ENCODE data around the gene C20orf144. TPM values are rescaled to one million over a fixed set of nuclear protein-coding genes. Genes with fewer than 3 reads are reported as not detected.

C20orf144 gene
- total RNA-seq, 1 donor from 2014 or later, result not detected

DNA sequence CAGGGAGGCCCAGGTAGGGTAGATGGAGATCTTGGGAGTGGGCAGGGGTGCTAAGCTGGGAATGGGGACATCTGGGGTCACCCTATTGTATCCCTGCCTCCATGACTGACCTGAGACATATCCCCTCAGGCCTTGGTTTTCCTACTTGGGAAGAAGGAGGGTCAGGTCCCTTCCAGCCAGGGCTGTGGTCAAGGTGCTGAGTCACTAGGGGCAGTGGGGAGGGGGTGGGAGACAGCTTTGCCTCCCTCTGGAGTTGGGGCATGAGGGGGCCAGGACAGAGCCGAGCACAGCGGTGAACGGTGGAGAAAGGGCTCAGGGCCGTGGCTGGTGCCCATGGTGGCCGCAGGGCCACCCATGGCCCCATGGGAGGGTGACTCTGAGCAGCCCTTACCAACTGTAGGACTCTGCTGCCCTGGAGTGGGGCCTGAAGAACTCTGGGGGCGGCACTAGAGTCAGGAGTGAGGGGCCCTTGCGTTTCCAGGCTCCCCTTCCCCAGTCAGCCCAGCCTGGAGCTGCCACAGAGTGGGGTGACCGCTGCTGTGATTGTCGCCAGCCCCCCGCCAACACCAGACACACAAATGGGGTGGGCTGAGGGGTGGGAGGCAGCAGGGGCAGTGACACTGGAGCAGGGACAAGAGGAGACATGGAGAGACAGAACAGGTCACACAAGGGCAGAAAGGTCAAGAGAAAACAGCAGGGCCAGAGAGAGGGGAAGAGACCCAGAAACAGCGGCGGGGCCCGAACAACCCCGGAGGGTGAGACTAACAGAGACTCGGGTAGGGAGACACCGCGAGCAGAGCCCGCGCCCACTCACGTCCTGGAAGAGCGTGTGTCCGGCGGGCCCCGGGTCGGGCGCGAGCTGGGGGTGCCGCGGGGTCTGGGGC, 11.5 kb downstream of the C20orf144 start:
- ATAC-seq, result peak; percentile 2
- DNase-seq, result no peak
- intact Hi-C loops (cut with micrococcal nuclease), result no loop called here

DNA sequence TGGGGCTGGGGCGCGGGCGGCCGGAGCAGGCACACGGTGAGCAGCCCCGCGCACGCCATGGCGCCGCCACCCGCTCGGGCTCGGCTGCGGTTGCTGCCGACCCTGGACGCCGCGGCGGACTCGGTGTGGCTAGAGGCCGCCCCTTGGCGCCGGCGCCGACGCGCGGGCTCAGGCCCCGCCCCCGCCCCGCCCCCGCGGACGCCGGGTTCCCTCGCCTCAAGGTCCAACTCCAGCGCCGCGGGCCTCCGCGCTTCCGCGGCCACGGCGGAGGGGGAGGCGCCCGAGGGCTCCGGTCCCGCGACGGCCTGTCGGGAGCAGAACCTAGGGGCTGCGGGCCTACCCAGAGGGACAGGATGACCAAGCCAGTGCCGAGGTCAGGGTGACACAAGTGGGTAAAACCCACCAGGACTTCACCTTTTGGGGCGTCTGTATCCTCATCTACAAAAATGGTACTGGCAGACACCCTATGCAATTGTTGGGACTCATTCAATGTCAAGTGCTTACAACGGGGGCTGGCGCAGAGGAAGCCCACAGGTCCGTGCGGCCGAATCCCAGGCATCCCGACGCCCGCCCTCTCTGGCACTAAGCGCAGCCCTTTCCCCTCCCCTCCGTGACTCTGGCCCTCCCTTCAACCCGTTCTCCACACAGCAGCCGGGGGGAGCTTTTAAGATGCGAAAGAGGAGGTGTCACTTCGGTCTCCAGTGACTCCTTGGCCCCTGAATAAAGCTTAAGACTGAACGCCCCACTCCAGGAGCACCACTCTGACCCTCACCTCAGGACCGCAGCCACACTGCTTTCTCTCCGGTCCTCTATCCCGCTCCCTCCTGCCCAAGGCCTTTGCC, 12.4 kb downstream of the C20orf144 start, which contains the start of gene NECAB3:
NECAB3 (minus strand) TSS at position 135 of the 842 bp plus-strand sequence; CDS start at position 59, 76 bp downstream.
- intact Hi-C loops (cut with micrococcal nuclease), result no loop called here
- DNase-seq (peak; percentile 94), ATAC-seq (peak; percentile 84)

DNA sequence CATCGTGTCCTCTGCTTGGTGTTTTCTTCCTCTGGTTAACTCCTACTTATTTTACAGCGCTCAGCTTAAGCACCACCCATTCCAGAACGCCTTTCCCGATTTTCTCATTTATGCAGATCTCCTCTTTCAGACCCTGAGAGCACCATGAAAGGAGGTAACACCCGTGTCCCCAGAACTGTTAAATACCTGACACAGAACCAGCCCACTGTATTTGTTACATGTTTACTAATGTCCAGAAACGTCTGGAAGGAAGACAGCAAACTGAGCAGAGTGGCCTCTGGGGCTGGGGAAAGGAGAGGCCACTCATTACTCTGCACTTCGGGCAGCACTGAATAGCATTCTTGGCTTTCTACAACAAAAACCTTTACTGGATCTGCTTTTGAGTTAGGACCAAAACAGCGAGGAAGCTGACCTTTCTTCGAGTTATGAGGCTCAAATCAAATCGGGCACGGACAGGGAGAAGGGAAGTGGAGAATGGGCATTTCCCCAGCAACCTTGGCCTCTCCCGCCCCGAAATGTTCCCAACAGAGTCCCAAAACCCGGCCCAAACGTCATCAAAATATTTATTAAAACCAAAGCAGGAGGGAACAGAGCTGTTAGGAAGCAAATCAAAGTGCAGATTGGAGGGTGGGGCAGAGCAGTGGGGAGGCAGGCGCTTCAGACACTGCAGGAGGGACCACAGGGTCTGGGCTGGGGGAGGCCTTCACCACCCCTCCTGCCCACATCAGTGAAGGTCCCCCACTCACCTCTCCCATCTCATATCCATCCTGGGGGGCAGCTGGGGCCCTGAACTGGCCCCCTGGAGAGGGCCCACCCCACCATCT, 13.2 kb downstream of the C20orf144 start:
- DNase-seq, result peak; percentile 50
- intact Hi-C loops (cut with micrococcal nuclease), result no loop called here
- ATAC-seq, result peak; percentile 2

DNA sequence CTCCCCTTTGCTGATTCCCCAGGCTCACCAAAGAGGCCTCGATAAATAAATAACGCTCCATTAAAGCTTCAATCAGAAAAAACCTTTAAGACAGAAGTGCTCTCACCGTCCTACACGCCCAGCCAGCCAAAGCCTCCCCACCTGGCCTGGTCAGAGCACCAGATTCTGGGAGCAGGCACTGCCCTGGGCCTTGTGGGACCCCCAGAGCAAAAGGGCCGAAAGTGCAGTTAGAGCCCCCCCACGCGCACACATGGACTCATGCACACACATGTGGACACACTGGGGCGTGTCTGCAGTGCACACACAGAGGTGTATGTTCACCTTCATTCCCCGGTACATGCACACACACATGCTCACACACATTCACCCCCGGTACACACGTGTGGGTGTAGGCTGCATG, 14.0 kb downstream of the C20orf144 start:
- DNase-seq (no peak), ATAC-seq (no peak)
- intact Hi-C loops (cut with micrococcal nuclease), result no loop called here

DNA sequence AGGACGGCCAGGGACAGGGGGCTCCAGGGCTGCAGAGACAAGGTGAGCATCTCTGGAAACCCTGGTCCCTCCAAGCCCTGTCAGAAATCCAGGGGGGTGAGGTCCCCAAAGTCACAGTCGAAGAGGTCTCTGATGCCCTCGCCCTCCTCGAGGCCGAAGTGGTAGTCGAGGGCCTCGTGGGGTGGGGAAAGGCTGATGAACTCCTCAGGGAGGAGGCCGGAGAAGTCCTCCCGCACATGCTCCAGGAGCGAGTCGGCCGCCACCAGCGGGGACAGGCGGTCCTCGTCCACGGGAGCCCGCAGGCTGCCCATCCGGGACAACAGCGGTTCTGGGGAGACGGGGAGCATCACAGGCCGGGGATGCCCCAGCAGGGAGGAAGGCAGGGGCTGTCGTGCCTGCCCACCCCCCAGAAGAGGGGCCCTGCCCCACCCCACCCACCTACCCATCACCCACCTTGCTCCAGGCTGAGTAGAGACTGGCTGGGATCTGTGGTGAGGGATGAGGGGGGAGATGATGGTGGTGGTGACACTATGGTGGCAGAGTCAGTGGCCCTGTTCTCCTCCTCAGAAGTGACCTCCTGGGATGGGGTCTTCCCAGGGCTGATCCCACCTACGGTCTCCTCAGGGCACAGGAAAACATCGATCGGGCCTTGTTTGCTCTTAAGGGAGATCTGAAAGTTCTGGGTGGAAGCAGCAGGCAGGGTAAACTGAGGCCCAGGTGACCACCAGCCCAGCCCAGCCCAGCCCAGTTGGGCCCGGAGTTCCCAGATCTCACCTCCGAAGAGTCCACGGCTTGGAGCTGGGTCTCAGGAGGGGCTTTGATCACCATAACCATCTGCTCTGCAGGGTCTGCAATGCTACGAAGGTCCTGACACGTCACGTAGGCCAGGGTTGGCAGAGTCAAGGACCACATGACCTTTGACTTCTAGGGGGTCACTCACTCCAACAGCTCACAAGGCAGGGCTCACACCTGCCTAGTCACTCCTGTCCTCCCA, 14.8 kb downstream of the C20orf144 start:
- ATAC-seq, result no peak
- intact Hi-C loops (cut with micrococcal nuclease), result no loop called here
- DNase-seq, result no peak

DNA sequence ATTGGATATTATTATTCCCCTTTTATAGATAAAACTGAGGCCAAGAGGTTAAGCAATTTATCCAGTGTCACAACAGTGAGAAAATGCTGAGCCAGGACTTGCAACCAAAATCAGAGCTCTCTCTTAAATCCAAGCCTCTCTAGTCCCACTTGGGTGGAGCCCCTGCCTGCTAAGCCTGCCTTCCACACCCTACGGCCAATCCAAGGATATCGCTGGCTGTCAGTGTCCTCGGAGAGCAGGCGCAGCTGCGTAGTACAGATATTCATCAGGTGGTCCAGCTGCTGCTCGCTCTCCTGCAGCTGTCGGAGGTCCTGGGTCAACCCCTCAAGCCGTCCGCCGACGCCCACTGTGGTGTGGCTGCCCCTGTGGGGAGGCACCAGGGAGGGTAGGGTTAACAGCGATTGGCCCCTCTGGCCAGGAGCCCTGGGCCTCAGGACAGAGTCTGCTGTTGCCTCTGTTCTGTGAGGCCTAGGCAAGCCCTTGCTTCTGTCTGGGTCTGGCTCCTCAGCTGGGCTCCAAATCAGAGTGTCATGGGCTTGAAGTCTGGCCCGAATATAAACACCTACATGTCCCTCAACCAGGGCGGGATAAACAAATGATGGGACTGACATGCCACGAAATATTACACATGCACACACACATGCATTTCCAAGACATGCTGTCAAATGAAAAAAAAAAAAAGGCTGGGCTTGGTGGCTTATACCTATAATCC, 16.0 kb downstream of the C20orf144 start:
- intact Hi-C loops (cut with micrococcal nuclease), result no loop called here
- ATAC-seq (peak; percentile 59), DNase-seq (peak; percentile 84)

DNA sequence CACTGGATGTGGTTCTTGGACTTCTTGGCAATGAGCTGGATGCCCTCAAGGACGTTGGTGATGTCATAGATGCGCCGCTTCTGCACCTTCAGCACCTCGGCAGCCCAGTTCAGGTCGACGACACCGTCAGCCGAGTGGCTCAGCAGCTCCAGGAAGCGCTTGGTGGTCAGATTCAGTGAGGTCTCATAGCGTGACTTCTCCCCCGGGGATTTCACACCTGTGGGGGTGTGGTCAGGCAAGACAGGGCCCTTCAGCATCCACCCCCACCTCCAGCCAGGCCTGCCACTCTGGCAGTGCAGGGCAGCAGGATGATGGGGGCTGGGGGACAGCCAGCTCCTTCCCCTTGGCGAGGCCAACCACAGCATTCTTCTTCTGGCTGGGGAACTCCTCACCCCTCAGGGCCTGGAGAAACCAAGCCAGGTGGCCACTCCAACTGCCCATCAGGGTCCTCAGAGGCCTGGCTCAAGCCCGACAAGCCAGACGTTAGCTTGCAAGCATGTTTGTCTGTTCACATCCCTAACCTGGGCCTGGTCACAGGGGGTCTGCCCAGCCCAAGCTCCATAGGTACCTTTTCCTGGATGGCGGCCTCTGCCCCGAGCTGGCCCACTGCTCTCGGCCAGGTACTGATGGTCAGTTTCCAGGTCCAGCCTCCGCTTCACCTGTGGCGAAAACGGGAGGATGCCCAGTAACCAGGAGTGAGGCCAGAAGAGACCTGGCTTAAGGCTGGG, 17.8 kb downstream of the C20orf144 start:
- DNase-seq (no peak), ATAC-seq (no peak)
- intact Hi-C loops (cut with micrococcal nuclease), result no loop called here

DNA sequence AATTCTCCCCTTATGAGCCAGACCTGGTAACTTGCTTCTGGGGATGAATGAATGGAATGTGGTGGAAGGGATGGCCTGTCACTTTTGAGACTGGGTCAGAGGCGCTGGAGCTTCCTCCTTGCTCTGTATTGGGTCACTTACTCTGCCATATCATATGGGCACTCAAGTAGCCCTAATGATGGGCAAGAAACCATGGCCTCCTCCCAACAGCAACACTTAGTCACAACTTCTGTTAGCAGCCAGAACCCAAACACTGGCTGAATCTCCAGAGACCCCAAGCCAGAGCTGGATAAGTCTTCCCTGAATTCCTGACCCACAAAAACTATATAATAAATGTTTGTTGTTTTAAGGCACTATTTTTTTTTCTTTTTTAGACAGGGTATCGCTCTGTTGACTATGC, 18.6 kb downstream of the C20orf144 start:
- intact Hi-C loops (cut with micrococcal nuclease), result no loop called here
- ATAC-seq, result no peak

DNA sequence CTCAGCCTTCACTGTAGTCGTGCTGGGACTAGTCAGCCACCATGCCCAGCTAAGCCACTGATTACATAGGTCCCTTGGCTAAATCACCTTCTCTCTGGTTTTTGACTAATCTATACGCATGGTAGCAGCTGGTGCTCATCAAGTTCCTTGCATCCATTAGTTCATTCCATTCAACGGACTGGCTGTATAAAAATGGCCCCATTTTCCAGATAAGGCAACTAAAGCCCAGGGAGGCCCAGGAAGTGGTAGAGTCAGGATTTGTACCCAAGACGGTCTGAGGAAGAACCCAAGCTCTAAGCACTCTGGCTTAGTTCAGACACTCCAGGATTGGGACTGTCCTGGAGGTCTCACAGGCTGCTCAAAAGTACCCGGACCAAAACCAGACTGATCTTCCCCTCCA, 19.2 kb downstream of the C20orf144 start:
- DNase-seq (no peak), ATAC-seq (no peak)
- intact Hi-C loops (cut with micrococcal nuclease), result no loop called here

More for the DNA sequence above, 18.6 kb downstream of the C20orf144 start:
- no peak for DNase-seq

DNA sequence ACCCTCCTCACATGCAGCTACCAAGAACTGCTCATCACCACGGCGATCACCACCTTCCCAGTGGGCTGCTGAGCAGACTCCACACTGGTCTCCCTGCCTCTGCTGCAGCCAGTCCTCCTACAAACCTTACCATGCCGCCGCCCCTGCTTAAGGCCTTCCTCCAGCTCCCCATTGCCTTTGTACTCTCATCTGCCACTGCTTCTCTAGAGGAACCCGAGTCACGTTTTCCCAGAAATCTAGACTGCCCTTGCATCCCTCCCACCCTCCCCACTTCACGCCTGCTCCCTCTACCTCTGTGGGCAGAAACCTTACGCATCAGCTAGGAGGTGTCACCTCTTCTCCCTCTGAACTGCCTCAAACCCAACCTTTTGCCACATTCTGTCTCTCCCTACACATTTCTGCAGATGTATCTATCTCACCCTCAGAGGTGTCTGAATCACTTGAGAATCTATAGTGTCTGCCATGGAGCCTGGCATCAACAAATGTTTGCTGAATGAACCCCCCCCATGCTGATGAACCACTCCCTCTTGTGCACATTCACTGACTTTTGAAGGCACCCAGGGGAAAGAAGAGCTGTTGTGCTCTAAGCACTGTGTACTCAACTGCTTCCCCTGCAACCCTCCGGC, 19.7 kb downstream of the C20orf144 start:
- intact Hi-C loops (cut with micrococcal nuclease), result no loop called here
- ATAC-seq, result no peak
- DNase-seq, result no peak

DNA sequence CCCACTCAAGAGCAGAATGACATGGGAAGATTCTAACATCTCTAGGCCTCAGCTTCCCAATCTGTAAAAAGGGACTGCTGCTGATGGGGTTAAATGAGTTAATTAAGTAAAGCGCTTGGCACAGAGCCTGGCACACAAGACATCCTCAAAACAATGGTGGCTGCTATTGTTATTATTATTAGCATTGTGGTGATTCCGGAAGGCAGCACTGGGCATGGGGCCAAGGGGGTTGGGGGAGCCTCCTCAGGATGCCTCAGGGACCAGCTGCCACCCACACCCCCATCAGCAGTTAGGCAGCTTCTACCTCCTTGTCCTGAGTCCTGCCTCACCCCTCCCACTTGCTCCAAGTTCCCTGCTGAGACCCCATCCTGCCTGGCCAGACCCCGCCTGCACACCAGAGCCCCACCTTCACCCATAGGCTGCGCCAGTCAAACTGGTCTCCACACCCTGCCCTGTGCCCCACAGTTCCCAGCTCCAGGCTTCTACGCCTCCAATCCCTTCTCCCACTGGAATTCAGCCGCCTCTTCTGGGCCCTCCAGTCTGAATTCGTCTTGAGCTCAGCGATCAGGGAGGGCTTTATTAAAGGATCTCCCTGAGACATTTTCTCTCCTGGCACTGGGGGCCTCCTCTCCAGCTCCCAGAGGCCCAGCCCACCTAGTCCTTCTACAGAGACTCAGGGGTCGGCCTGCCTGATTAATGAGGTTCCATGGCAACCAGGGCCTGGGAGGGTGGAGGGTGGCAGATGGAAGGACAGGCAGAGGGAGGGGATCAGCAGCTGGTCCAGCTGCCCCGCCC, 22.6 kb downstream of the C20orf144 start:
- ATAC-seq, result no peak
- intact Hi-C loops (cut with micrococcal nuclease), result no loop called here
- no peak for DNase-seq

DNA sequence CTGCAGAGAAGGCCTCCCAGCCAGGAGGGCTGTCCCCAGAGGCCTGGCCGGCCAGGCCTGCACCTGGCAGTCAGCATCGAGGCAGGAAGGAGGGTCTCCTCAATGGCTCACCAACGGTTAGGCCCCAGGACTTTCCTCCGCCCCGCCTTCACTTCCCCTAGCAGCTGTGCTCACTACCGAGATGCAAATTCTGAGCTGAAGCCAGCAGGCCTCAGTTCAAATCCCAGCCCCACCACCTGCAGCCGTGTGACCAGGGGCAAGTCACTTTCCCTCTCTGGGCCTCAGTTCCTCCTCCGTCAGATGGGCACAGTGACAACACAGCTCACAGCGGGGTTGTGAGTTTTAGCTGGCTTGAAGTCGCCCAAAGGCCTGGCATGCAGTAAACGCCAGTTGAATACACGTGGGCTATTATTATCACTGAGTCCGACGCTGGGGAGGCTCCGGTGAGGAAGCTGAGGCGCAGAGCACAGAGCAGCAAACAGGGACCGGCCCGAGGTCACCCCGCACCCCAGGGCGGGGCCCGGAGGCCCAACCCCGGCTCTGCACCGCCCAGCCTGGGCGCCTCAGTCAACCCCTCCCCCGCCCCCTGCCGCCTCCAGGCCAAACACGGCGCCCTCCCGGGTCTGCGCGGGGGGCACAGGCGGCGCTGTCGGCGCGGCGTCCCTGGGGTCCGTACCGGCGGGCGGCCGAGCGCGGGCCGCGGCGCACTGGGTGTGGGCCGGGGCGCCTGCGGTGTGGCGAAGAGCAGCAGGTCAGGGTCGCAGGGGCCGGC, 23.4 kb downstream of the C20orf144 start:
- ATAC-seq (no peak), DNase-seq (no peak)
- intact Hi-C loops (cut with micrococcal nuclease), result no loop called here

DNA sequence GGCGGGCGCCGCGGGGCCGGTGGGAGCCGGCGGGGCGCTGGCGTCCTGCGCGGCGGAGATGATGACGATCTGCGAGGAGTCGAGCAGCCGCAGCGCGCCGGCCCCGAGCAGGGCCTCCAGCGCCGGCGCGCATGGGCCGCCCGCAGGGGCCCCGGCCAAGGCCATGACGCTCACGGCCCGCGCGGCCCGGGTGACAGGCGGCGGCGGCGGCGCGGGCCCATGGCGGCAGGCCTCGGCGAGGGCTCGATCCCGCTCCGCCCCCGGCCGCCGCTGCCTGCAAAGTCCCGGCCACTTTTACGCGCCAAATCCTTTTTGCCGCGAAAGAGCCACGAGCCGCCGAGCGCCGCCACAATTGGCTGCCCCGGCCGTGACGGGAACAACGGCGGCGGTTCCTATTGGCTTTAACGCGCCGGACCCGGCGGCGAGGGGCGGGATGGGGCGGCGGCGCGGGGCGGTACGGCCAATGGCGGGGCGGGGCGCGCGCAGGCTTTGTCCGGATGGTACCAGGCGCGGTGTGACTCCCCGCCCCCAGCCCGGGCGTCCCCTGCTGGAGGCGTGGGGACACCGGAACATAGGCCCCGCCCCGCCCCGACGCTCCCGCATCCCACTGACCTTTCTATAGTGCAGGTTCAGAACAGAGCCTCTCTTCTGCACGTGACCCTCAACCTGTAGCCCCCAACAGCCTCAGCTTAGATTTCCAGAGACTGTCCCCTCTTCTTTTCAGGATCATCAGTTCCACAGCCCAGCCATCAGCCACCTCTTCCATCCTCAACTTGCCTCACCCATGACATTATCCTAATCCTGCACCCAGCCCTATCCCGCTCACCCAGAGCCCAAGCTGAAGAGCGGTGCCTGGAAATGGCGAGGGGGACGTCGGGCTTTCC, 24.2 kb downstream of the C20orf144 start, which contains the start of gene E2F1:
E2F1 (minus strand) TSS at position 286 of the 884 bp plus-strand sequence; CDS start at position 165, 121 bp downstream.
- DNase-seq, result peak; percentile 99
- intact Hi-C loops (cut with micrococcal nuclease), result no loop called here
- peak; percentile 99 for ATAC-seq

DNA sequence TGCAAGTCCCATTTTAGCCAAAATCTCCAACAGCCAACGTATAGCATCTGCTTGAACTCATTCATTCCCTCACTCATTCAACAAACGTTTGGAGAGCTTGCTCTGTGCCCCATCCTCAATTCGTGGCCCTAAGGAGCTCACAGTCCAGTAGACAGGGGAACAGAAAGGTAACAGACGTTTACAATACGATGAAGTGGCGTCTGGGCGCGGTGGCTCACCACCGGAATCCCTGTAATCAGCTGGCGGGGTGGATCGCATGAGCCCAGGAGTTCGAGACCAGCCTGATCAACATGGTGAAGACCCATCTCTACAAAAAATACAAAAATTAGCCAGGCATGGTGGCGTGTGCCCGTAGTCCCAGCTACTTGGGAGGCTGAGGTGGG, 24.8 kb downstream of the C20orf144 start:
- intact Hi-C loops (cut with micrococcal nuclease), result no loop called here
- no peak for ATAC-seq

More for the DNA sequence above, 24.8 kb downstream of the C20orf144 start:
- DNase-seq, result no peak
